BLaER1 treated with 17β-estradiol and CSF1 and Interleukin-3, amounts not matched to agents 10 nM and 100 nM (cell line): Measurements from ENCODE around the gene OR6C75.

Experiments used
- H3K27ac ChIP-seq, 11 experiments: shearing (Covaris generic); formaldehyde crosslinking; 2 replicates each; pipeline ENCODE4 v1.8.1; 2022
- H3K27me3 ChIP-seq, 11 experiments: shearing (Covaris generic); formaldehyde crosslinking; 2 replicates each; pipeline ENCODE4 v1.8.1; 2022
- H3K36me3 ChIP-seq, 11 experiments: shearing (Covaris generic); formaldehyde crosslinking; 2 replicates each; pipeline ENCODE4 v1.8.1; 2022
- H3K4me1 ChIP-seq, 10 experiments: shearing (Covaris generic); formaldehyde crosslinking; 2 replicates each; pipeline ENCODE4 v1.8.1; 2022
- H3K4me2 ChIP-seq, 11 experiments: shearing (Covaris generic); formaldehyde crosslinking; 2 replicates each; pipeline ENCODE4 v1.8.1; 2022
- H3K4me3 ChIP-seq, 10 experiments: shearing (Covaris generic); formaldehyde crosslinking; 2 replicates each; pipeline ENCODE4 v1.8.1; 2022
- H3K9ac ChIP-seq, 11 experiments: shearing (Covaris generic); formaldehyde crosslinking; 2 replicates each; pipeline ENCODE4 v1.8.1; 2022
- H3K9me3 ChIP-seq, 11 experiments: shearing (Covaris generic); formaldehyde crosslinking; replicated peaks in 1 of 11; 2 replicates each; pipeline ENCODE4 v1.8.1; 2022
- H4K20me1 ChIP-seq, 11 experiments: shearing (Covaris generic); formaldehyde crosslinking; 2 replicates each; pipeline ENCODE4 v1.8.1; 2022
- Cebpa-rat ChIP-seq, 11 experiments: shearing (Covaris generic); IDR thresholded peaks; 2 replicates each; pipeline ENCODE4 v1.8.1; 2022

OR6C75 gene

GRCh38 chr12:55416961-55417360 lies 54.2 kb downstream of the OR6C75 start:
- Histone ChIP-seq H3K9ac (no peak overlapping the region), H3K4me3 (no peak overlapping the region), H3K36me3 (no peaks in the 10 kb centered on the region), H3K9me3 (no peaks in the 10 kb centered on the region), H3K27me3 (peaks cover 7 to 27% (median 19%) of the 10 kb centered on the region in 11 experiments), H4K20me1 (no peaks in the 10 kb centered on the region), H3K4me2 (no peak overlapping the region), H3K27ac (no peak overlapping the region), H3K4me1 (no peaks in the 10 kb centered on the region)
- TF ChIP-seq Cebpa-rat (IDR thresholded peaks at IDR 0.05) = no peak
